ENCODE measurements around the gene ANAPC7.
"Not testable (repeated sequence)": the region's sequence is repeated elsewhere in the genome, so short reads cannot be mapped to it uniquely, and the experiment has no call there.

ANAPC7 gene

GRCh38 chr12:110349096-110349495, 54.4 kb downstream of the ANAPC7 start:
- peak overlapping the region in 1 of 2 donors; percentile 7 for H3K27ac Mint-ChIP-seq
- no peak for DNase-seq
- ATAC-seq (replicated peaks) = no peak
- no peaks in the 10 kb centered on the region for H3K9me3 Mint-ChIP-seq
- H3K27me3 Mint-ChIP-seq = no peaks in the 10 kb centered on the region
- no peak overlapping the region for H3K4me3 Mint-ChIP-seq
- peaks cover 49% of the 10 kb centered on the region for H3K36me3 Mint-ChIP-seq (ENCODE audit: insufficient read depth)
- peaks cover 8 to 10% of the 10 kb centered on the region in 2 donors for H3K4me1 Mint-ChIP-seq (ENCODE audit: low read depth in 2 of 2)

DNA sequence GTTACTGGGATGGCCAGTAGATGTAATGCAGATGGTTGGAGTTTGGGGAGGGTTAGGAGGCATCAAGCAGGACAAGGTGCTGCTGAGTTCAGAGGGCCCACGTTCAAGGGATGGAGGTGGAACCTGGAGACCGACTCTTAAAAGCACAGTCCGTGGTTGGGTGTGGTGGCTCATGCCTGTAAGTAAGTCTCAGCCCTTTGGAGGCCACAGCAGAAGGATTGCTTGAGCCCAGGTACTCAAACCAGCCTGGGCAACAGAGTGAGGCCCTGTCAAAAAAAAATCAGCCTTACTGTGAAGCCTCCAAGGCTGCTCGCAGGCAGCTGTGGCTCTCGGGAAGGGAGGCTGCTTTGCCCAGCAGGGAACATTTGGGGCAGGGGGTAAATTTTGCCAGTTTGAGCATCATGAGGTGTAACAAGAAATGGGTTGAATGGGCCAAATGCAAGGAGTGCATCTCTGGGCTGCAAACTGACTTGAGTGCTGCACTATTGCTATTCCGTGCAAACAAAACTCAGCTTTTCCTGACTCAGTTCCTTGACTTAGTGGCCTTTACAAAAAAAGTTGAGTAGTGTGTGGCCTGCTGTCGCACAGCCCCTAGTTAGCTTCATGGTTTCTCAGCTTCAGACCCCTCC, 55.0 kb downstream of the ANAPC7 start:
- H3K27ac Mint-ChIP-seq = no peak overlapping the region
- H3K36me3 Mint-ChIP-seq (ENCODE audit: insufficient read depth) = peaks cover 54% of the 10 kb centered on the region
- H3K9me3 Mint-ChIP-seq = no peaks in the 10 kb centered on the region
- H3K4me3 Mint-ChIP-seq = no peak overlapping the region
- no peaks in the 10 kb centered on the region for H3K27me3 Mint-ChIP-seq
- no peak for ATAC-seq (replicated peaks)
- H3K4me1 Mint-ChIP-seq (ENCODE audit: low read depth in 2 of 2) = peaks cover 6 to 8% of the 10 kb centered on the region in 2 donors
- no peak for DNase-seq

GRCh38 chr12:110347767-110348166, 55.7 kb downstream of the ANAPC7 start:
- ATAC-seq (replicated peaks) = no peak
- H3K4me3 Mint-ChIP-seq = no peak overlapping the region
- H3K27me3 Mint-ChIP-seq = no peaks in the 10 kb centered on the region
- peaks cover 6 to 8% of the 10 kb centered on the region in 2 donors for H3K4me1 Mint-ChIP-seq (ENCODE audit: low read depth in 2 of 2)
- DNase-seq = no peak
- H3K27ac Mint-ChIP-seq = peak overlapping the region in 1 of 2 donors; percentile 12
- H3K9me3 Mint-ChIP-seq = no peaks in the 10 kb centered on the region
- peaks cover 62% of the 10 kb centered on the region for H3K36me3 Mint-ChIP-seq (ENCODE audit: insufficient read depth)

DNA sequence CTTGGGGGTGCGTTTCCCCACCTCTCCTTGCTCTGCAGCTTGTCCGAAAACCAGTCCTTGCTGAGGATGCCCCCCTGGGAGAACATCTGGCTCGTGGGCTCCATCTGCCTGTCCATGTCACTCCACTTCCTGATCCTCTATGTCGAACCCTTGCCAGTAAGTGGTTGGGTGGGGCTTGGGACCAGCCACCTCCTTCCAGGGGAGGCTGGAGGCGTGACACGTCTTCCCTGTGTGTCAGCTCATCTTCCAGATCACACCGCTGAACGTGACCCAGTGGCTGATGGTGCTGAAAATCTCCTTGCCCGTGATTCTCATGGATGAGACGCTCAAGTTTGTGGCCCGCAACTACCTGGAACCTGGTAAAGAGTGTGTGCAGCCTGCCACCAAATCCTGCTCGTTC, 57.5 kb downstream of the ANAPC7 start:
- Mint-ChIP-seq H3K27ac (peak overlapping the region in 1 of 2 donors; percentile 44), H3K27me3 (no peaks in the 10 kb centered on the region), H3K4me1 (ENCODE audit: low read depth in 2 of 2) (peaks cover 6 to 8% of the 10 kb centered on the region in 2 donors), H3K9me3 (no peaks in the 10 kb centered on the region), H3K36me3 (ENCODE audit: insufficient read depth) (peaks cover 80% of the 10 kb centered on the region), H3K4me3 (no peak overlapping the region)
- ATAC-seq (replicated peaks) (no peak), DNase-seq (no peak)

- DNase-seq = no peak
- Mint-ChIP-seq H3K9me3 (no peaks in the 10 kb centered on the region), H3K27ac (peak overlapping the region in 1 of 2 donors; percentile 44), H3K4me1 (ENCODE audit: low read depth in 2 of 2) (peaks cover 6 to 8% of the 10 kb centered on the region in 2 donors), H3K27me3 (no peaks in the 10 kb centered on the region), H3K36me3 (ENCODE audit: insufficient read depth) (peaks cover 88% of the 10 kb centered on the region), H3K4me3 (no peak overlapping the region)
- ATAC-seq (replicated peaks) = no peak
Observed at GRCh38 chr12:110345176-110345661, 58.3 kb downstream of the ANAPC7 start.

DNA sequence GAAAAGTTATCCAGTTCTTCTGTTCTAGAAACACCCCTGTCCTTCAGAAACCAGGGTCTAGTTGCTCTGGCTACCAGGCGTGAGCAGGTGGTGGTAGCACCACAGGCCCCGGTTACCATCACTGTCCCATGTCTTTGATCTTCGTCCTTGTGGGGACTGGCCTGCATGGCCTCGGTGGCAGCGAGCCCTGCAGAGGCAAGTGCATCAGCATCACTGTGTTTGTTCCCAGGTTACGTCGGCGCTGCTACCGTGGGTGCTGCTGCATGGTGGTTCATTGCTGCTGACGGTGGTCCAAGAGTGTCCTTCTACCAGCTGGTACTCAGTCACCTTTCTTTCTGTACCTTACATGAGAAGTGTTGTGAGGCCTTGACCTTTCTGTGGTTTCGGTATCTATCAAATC, 58.9 kb downstream of the ANAPC7 start:
- Mint-ChIP-seq H3K27me3 (no peaks in the 10 kb centered on the region), H3K36me3 (ENCODE audit: insufficient read depth) (peaks cover 93% of the 10 kb centered on the region), H3K9me3 (no peaks in the 10 kb centered on the region), H3K27ac (peak overlapping the region in 1 of 2 donors; percentile 26), H3K4me1 (ENCODE audit: low read depth in 2 of 2) (peaks cover 4 to 8% of the 10 kb centered on the region in 2 donors), H3K4me3 (no peak overlapping the region)
- ATAC-seq (replicated peaks) = no peak
- DNase-seq = no peak

DNA sequence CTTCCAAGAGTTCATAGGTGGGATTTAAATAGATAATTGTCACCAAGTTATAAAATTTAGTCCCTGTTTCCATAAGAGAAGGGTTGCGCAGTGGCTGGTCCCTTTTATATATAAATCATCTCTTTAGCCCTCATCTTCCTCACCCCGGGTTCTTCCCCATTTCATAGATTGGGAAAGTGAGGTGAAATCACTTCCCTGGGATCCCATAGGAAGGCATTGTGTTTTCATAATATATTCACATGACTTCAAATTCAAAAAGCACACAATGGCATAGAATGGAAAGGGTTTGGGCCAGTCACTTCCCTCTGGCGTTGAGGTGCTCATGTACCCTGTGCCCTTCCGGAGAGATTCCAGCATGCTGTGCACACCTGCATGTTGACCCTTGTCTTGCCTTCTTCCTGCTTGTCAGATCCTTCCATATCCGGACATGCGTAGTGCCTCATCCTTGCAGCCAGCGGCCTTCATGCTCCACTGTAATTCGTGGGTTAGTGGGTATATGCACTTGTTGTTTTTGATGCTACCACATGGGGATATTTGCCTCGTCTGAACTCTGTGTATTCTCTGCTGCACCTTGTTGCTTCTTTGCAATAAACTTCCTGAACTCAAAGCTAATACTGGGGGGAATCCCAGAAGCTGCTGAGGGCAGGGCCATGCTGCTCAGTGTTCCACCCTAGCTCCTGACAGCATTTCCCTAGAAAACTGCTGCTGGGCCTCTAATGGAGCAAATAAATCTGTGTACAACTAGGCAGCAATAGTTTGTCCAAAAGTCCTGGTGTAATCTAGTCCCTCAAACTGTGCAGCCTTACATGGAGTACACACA, 59.6 kb downstream of the ANAPC7 start:
- Mint-ChIP-seq H3K4me1 (ENCODE audit: low read depth in 2 of 2) (peaks cover 0 to 3% of the 10 kb centered on the region in 2 donors), H3K27me3 (no peaks in the 10 kb centered on the region), H3K4me3 (no peak overlapping the region), H3K36me3 (ENCODE audit: insufficient read depth) (peaks cover 98% of the 10 kb centered on the region), H3K27ac (peak overlapping the region in 1 of 2 donors; percentile 26), H3K9me3 (no peaks in the 10 kb centered on the region)
- ATAC-seq (replicated peaks) (no peak), DNase-seq (no peak)

DNA sequence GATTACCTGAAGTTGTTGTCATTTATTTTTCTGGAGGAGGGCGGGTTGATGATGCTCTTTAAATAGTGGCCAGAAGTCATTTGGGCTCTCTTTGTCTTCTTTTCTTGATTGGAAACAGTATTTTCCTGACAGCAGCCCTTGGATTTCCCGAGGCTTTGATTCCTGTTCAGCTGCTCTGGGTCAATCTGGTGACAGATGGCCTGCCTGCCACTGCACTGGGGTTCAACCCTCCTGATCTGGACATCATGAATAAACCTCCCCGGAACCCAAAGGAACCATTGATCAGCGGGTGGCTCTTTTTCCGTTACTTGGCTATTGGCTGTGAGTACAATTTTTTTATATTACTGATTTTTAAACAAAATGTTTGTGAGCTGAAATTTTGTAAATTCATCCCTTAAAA, 60.4 kb downstream of the ANAPC7 start:
- no peaks in the 10 kb centered on the region for H3K9me3 Mint-ChIP-seq
- no peaks in the 10 kb centered on the region for H3K27me3 Mint-ChIP-seq
- H3K27ac Mint-ChIP-seq = no peak overlapping the region
- peaks cover 99% of the 10 kb centered on the region for H3K36me3 Mint-ChIP-seq (ENCODE audit: insufficient read depth)
- DNase-seq (no peak), ATAC-seq (replicated peaks) (no peak)
- peaks cover 0 to 6% of the 10 kb centered on the region in 2 donors for H3K4me1 Mint-ChIP-seq (ENCODE audit: low read depth in 2 of 2)
- no peak overlapping the region for H3K4me3 Mint-ChIP-seq

- H3K27me3 Mint-ChIP-seq = no peaks in the 10 kb centered on the region
- peaks cover 0 to 3% of the 10 kb centered on the region in 2 donors for H3K4me1 Mint-ChIP-seq (ENCODE audit: low read depth in 2 of 2)
- ATAC-seq (replicated peaks) (no peak), DNase-seq (no peak)
- H3K36me3 Mint-ChIP-seq (ENCODE audit: insufficient read depth) = peaks cover 95% of the 10 kb centered on the region
- no peaks in the 10 kb centered on the region for H3K9me3 Mint-ChIP-seq
- H3K4me3 Mint-ChIP-seq = no peak overlapping the region
- no peak overlapping the region for H3K27ac Mint-ChIP-seq
Observed at GRCh38 chr12:110342157-110342556, 61.4 kb downstream of the ANAPC7 start.

DNA sequence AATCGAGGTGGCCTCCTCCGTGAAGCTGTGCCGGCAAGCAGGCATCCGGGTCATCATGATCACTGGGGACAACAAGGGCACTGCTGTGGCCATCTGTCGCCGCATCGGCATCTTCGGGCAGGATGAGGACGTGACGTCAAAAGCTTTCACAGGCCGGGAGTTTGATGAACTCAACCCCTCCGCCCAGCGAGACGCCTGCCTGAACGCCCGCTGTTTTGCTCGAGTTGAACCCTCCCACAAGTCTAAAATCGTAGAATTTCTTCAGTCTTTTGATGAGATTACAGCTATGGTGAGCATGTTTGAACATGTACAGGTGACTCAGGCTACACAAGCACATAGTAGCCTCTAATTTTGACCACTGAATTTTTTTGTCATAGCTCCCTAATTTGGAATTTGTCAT, 62.8 kb downstream of the ANAPC7 start:
- no peak for ATAC-seq (replicated peaks)
- peaks cover 0 to 3% of the 10 kb centered on the region in 2 donors for H3K4me1 Mint-ChIP-seq (ENCODE audit: low read depth in 2 of 2)
- H3K27me3 Mint-ChIP-seq = no peaks in the 10 kb centered on the region
- no peaks in the 10 kb centered on the region for H3K9me3 Mint-ChIP-seq
- DNase-seq = no peak
- peaks cover 88% of the 10 kb centered on the region for H3K36me3 Mint-ChIP-seq (ENCODE audit: insufficient read depth)
- H3K27ac Mint-ChIP-seq = no peak overlapping the region
- H3K4me3 Mint-ChIP-seq = no peak overlapping the region

GRCh38 chr12:110340261-110340660, 63.2 kb downstream of the ANAPC7 start:
- H3K36me3 Mint-ChIP-seq (ENCODE audit: insufficient read depth) = peaks cover 88% of the 10 kb centered on the region
- not testable (repeated sequence) for ATAC-seq (replicated peaks); DNase-seq; H3K27ac Mint-ChIP-seq; H3K9me3 Mint-ChIP-seq; H3K4me1 Mint-ChIP-seq (ENCODE audit: low read depth in 2 of 2); H3K4me3 Mint-ChIP-seq; H3K27me3 Mint-ChIP-seq

DNA sequence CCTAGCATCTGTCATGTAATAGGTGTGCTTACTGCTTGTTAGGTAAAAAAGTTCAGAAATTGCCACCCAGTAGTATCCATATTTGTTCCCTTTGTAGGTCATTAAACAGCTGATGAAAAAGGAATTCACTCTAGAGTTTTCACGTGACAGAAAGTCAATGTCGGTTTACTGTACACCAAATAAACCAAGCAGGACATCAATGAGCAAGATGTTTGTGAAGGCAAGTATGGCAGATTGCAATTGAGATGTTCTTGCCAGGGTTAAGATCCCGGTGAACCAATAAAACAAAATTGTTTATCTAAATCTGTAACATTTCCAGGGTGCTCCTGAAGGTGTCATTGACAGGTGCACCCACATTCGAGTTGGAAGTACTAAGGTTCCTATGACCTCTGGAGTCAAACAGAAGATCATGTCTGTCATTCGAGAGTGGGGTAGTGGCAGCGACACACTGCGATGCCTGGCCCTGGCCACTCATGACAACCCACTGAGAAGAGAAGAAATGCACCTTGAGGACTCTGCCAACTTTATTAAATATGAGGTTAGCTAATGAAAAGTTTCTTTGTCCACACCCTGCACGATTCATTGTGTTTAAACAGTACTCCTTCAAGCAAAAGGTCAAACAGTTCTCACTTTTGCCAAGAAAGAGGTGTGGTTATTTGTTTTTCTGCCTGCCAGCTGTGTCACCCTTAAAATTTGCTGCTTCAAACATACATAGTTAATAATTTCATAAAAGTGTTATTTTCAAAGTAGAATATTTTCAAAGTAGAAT, 64.1 kb downstream of the ANAPC7 start:
- H3K36me3 Mint-ChIP-seq (ENCODE audit: insufficient read depth) = peaks cover 86% of the 10 kb centered on the region
- no peak for ATAC-seq (replicated peaks)
- DNase-seq = no peak
- peak overlapping the region in 1 of 2 donors; percentile 36 for H3K27ac Mint-ChIP-seq
- H3K4me1 Mint-ChIP-seq (ENCODE audit: low read depth in 2 of 2) = peaks cover 0 to 3% of the 10 kb centered on the region in 2 donors
- no peak overlapping the region for H3K4me3 Mint-ChIP-seq
- H3K9me3 Mint-ChIP-seq = no peaks in the 10 kb centered on the region
- H3K27me3 Mint-ChIP-seq = no peaks in the 10 kb centered on the region

- Mint-ChIP-seq H3K4me1 (ENCODE audit: low read depth in 2 of 2) (peaks cover 0 to 3% of the 10 kb centered on the region in 2 donors), H3K4me3 (no peak overlapping the region), H3K27ac (peak overlapping the region in 1 of 2 donors; percentile 36), H3K36me3 (ENCODE audit: insufficient read depth) (peaks cover 86% of the 10 kb centered on the region), H3K9me3 (no peaks in the 10 kb centered on the region), H3K27me3 (no peaks in the 10 kb centered on the region)
- DNase-seq (no peak), ATAC-seq (replicated peaks) (no peak)
Observed at GRCh38 chr12:110338754-110339153, 64.8 kb downstream of the ANAPC7 start.

All from effector memory CD8-positive, alpha-beta T cell (primary cell).